Keratinocyte (primary cell): Measurements from ENCODE around the gene RABGAP1. TPM values are rescaled to one million over a fixed set of nuclear protein-coding genes. Genes with fewer than 3 reads are reported as not detected.

Experiments
- DNase-seq: peaks from one replicate; pipeline ENCODE4 v3.0.0-alpha.2; 2011; ENCODE audit warnings: low read depth, missing footprints, low spot score
- FAIRE-seq: peaks from 2 replicates; lab custom pipeline; 2011; peaks lifted over from hg19 to GRCh38; lab: Jason Lieb, UNC
- H2AFZ ChIP-seq: 2 replicates; pipeline ENCODE4 v1.6.0; 2012; ENCODE audit warnings: low read length, control low read depth, inconsistent platforms; ENCODE audit not compliant: control insufficient read depth
- H3K27ac ChIP-seq: 2 replicates; pipeline ENCODE4 v1.5.1; 2011; ENCODE audit warnings: low read length; ENCODE audit not compliant: control insufficient read depth, insufficient read depth
- H3K27me3 ChIP-seq: 3 replicates; pipeline ENCODE4 v1.6.0; 2011; ENCODE audit warnings: low read length; ENCODE audit not compliant: control insufficient read depth, insufficient read depth; ENCODE audit errors: extremely low read depth
- H3K36me3 ChIP-seq, 2 experiments: 2 replicates in 1 of 2; 3 replicates in 1 of 2; pipeline ENCODE4 v1.5.1; 2011; ENCODE audit warnings: low read length in 2 of 2, mild to moderate bottlenecking in 1 of 2; ENCODE audit not compliant: control insufficient read depth in 2 of 2, insufficient read depth in 2 of 2; ENCODE audit errors: extremely low read depth in 1 of 2
- H3K4me1 ChIP-seq: 3 replicates; pipeline ENCODE4 v1.5.1; 2011; ENCODE audit warnings: low read length; ENCODE audit not compliant: control insufficient read depth, insufficient read depth; ENCODE audit errors: extremely low read depth
- H3K4me2 ChIP-seq: 3 replicates; pipeline ENCODE4 v1.6.0; 2011; ENCODE audit warnings: low read depth, low read length; ENCODE audit not compliant: control insufficient read depth, insufficient read depth; ENCODE audit errors: extremely low read depth
- H3K4me3 ChIP-seq, 3 experiments: fragments of 200-600 bp in 1 of 3; sonication (generic) in 1 of 3; 2 replicates in 2 of 3; 3 replicates in 1 of 3; pipeline ENCODE4 v1.5.1; 2011 to 2016; ENCODE audit warnings: low read length in 3 of 3, mild to moderate bottlenecking in 3 of 3, control low read depth in 2 of 3, inconsistent platforms in 1 of 3, low read depth in 1 of 3, mixed read lengths in 1 of 3, mixed run types in 1 of 3, moderate library complexity in 1 of 3; ENCODE audit not compliant: control insufficient read depth in 2 of 3, insufficient read depth in 2 of 3; ENCODE audit errors: extremely low read depth in 1 of 3
- H3K79me2 ChIP-seq: 2 replicates; pipeline ENCODE4 v1.6.0; 2012; ENCODE audit warnings: low read length; ENCODE audit not compliant: control insufficient read depth, insufficient read depth
- H3K9ac ChIP-seq: 3 replicates; pipeline ENCODE4 v1.6.0; 2011; ENCODE audit warnings: low read length; ENCODE audit not compliant: control insufficient read depth, insufficient read depth; ENCODE audit errors: extremely low read depth
- H3K9me1 ChIP-seq: 3 replicates; pipeline ENCODE4 v1.6.0; 2011; ENCODE audit warnings: low read length; ENCODE audit not compliant: control insufficient read depth, insufficient read depth; ENCODE audit errors: extremely low read depth
- H3K9me3 ChIP-seq: 2 replicates; pipeline ENCODE4 v1.5.1; 2012; ENCODE audit warnings: low read depth, low read length; ENCODE audit not compliant: control insufficient read depth
- H4K20me1 ChIP-seq: 3 replicates; pipeline ENCODE4 v1.6.0; 2011; ENCODE audit warnings: low read length; ENCODE audit not compliant: control insufficient read depth, insufficient read depth; ENCODE audit errors: extremely low read depth
- CTCF ChIP-seq, 3 experiments: IDR thresholded peaks in 1 of 3; conservative IDR thresholded peaks in 1 of 3; optimal IDR thresholded peaks in 1 of 3; 2 replicates in 2 of 3; 3 replicates in 1 of 3; pipeline versions ENCODE3 to v1.5.1; 2011; ENCODE audit warnings: low read length in 3 of 3, mild to moderate bottlenecking in 3 of 3, moderate library complexity in 2 of 3, control low read depth in 1 of 3, inconsistent platforms in 1 of 3; ENCODE audit not compliant: insufficient read depth in 2 of 3; ENCODE audit errors: extremely low read depth in 1 of 3
- EZH2 ChIP-seq: IDR thresholded peaks from one replicate; pipeline ENCODE4 v1.6.1; 2012; ENCODE audit warnings: inconsistent platforms, mild to moderate bottlenecking, low read length, moderate library complexity
- dilution Hi-C: fragments of 300-500 bp; cut with MboI; formaldehyde crosslinking; loops from one replicate; pipeline ENCODE4 v1.7.0; 2020; ENCODE audit warnings: low sequenced_read_pairs; ENCODE audit not compliant: extremely low pct_ligation_motif_present
- polyA plus RNA-seq, 5 experiments: library from polyadenylated mRNA; depleted of rRNA in 3 of 5; stranded (reverse) in 3 of 5; stranded (forward) in 1 of 5; unstranded in 1 of 5; fragments of >200 nt; gene quantifications; 1 replicate in 1 of 5; 2 replicates in 3 of 5; 3 replicates in 1 of 5; pipeline versions ENCODE4 v1.2.1 to v1.2.3, GENCODE V29; 2011 to 2012; ENCODE audit warnings: missing spikeins in 2 of 5, low read depth in 1 of 5, low replicate concordance in 1 of 5

RABGAP1 gene
- polyA plus RNA-seq, 1 donor (not counting 4 experiments of a cell fraction or from before 2014, with no cell fraction given), result 40.6 TPM

DNA sequence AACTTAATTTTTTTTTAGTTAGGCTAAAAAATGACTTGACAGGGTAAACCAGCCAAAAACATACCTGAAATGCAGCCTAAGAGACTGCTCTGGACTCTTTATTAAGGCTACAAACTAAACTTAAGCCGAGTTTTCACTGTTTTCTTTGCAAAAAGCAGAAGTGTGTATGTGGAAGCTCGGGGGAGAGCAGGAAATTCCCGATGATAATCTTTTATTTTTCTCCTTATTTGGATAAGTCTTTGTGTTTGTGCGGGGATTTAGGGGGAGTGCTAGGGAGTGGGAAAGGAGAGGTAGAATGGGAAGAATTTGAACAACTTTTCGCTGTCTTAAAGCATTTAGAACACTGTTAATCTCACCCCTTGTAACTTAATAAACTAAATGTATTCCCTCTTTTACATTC lies 61.9 kb downstream of the RABGAP1 start:
- no peak overlapping the region for H3K9ac ChIP-seq
- no peaks in the 10 kb centered on the region for H3K9me1 ChIP-seq
- no peak overlapping the region for H3K27ac ChIP-seq
- dilution Hi-C loops, result no loop called here
- H3K9me3 ChIP-seq, result no peaks in the 10 kb centered on the region
- H3K36me3 ChIP-seq, result peaks cover 2 to 17% of the 10 kb centered on the region in 2 experiments
- no peak for TF ChIP-seq CTCF (optimal IDR thresholded peaks at IDR 0.05 in 1 of 3, IDR thresholded peaks at IDR 0.05 in 1 of 3, conservative IDR thresholded peaks at IDR 0.05 in 1 of 3; ENCODE audit: extremely low read depth in 1 of 3, insufficient read depth in 2 of 3, low read length in 3 of 3)
- TF ChIP-seq EZH2, result no peak
- no peaks in the 10 kb centered on the region for H4K20me1 ChIP-seq
- no peak overlapping the region for H3K4me3 ChIP-seq
- no peak for FAIRE-seq
- DNase-seq, result no peak
- no peak overlapping the region for H2AFZ ChIP-seq
- no peak overlapping the region for H3K4me2 ChIP-seq
- H3K79me2 ChIP-seq, result no peaks in the 10 kb centered on the region
- H3K4me1 ChIP-seq, result no peaks in the 10 kb centered on the region
- no peaks in the 10 kb centered on the region for H3K27me3 ChIP-seq

- Histone ChIP-seq H3K4me3 (no peak overlapping the region), H3K9ac (no peak overlapping the region), H3K4me2 (no peak overlapping the region), H3K9me1 (no peaks in the 10 kb centered on the region), H3K27me3 (no peaks in the 10 kb centered on the region), H4K20me1 (no peaks in the 10 kb centered on the region), H3K27ac (no peak overlapping the region), H3K9me3 (no peaks in the 10 kb centered on the region), H3K79me2 (no peaks in the 10 kb centered on the region), H2AFZ (no peak overlapping the region), H3K4me1 (no peaks in the 10 kb centered on the region), H3K36me3 (peaks cover 2 to 16% of the 10 kb centered on the region in 2 experiments)
- dilution Hi-C loops, result no loop called here
- TF ChIP-seq EZH2 (no peak), CTCF (optimal IDR thresholded peaks at IDR 0.05 in 1 of 3, IDR thresholded peaks at IDR 0.05 in 1 of 3, conservative IDR thresholded peaks at IDR 0.05 in 1 of 3; ENCODE audit: extremely low read depth in 1 of 3, insufficient read depth in 2 of 3, low read length in 3 of 3) (no peak)
- FAIRE-seq (no peak), DNase-seq (no peak)
These were observed 62.6 kb downstream of the RABGAP1 start for GRCh38 chr9:123003466-123003865.
